GM08714 (cell line): ENCODE data around the gene BRMS1L.
A peak's percentile ranks its signal among the peaks of the same experiment; 100 is the strongest.

Experiments
- H3K4me3 ChIP-seq: fragments of 200-500 bp; sonication (Bioruptor generic); 2 replicates; pipeline ENCODE4 v1.5.1; 2014; ENCODE audit warnings: mild to moderate bottlenecking, low read length, inconsistent platforms
- ZNF274 ChIP-seq: IDR thresholded peaks from 2 replicates; pipeline ENCODE4 v1.6.1; 2012; ENCODE audit warnings: mild to moderate bottlenecking, low read depth, low read length

The BRMS1L gene

DNA sequence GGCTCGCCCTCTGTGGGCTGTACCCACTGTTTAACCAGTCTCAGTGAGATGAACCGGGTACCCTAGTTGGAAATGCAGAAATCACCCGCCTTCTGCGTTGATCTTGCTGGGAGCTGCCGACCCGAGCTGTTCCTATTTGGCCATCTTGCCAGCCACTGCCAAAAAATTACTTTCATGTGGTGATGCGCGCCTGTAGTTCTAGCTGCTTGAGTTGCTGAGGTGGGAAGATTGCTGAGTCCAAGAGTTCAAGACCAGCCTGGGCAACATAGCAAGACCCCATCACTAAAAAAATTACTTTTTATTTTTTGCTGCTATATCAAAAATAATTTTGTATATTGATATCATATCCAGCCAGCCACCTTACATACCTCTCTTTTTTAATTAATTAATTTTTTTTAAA, 18.4 kb downstream of the BRMS1L start:
- no peak overlapping the region for H3K4me3 ChIP-seq
- no peak for TF ChIP-seq ZNF274

DNA sequence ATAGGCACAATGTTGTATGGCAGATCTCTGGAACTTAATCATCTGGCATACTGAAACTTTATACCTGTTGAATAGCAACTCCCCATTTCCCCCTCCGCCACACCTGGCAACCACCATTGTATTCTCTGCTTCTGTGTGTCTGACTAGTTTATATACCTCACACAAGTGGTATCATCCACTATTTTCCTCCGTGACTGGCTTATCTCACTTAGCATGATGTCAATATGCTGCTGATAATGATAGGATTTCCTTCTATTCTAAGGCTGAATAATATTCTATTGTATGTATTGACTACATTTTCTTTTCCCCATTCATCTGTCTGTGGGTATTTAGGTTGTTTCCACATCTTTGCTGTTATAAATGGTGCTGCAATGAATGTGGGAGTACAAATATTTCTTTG, 21.5 kb downstream of the BRMS1L start:
- TF ChIP-seq ZNF274: no peak
- no peak overlapping the region for H3K4me3 ChIP-seq

DNA sequence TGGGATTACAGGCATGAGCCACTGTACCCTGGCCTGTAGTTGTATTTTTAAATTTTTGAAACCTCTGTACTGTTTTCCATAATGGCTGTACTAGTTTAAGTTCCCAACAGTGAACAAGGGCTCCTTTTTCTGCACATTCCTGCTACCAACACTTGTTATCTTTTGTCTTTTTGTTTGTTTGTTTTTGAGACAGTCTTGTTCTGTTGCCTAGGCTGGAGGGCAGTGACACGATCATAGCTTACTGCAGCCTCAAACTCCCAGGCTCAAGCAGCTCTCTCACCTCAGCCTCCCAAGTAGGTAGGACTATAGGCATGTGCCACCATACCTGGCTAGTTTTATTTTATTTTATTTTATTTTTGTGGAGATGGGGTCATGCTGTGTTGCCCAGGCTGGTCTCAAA, 23.0 kb downstream of the BRMS1L start:
- no peak for TF ChIP-seq ZNF274
- H3K4me3 ChIP-seq: no peak overlapping the region

DNA sequence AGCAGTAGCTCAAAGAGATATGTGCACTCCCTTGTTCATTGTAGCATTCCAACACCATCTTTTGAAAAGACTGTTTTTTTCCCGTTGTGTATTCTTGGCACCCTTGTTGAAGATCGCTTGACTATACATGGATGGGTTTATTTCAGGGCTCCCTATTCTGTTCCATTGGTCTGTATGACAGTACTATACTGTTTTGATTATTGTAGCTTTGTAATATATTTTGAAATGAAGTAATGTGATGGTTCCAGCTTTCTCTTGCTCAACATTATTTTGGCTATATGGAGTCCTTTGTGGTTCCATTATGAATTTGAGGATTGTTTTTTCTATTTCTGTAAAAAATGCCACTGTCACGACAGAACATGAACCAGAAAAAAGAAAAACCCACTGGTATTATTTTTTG, 25.7 kb downstream of the BRMS1L start:
- H3K4me3 ChIP-seq: no peak overlapping the region
- TF ChIP-seq ZNF274: no peak

DNA sequence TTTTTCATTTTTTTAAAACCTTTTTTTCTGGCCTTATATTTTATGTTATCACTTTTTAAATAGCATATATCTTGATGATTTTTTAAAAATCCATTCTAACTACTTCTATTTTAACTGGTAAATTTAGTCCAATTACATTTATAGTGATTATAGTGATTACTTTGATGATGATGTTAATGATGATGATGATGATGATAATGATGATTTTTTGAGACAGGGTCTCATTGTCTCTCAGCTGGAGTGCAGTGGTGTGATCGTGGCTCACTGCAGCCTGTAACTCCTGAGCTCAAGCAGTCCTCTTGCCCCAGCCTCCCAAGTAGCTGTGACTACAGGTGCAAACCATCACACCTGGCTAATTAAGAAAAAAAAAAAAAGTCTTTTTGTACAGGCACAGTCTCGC, 27.1 kb downstream of the BRMS1L start:
- no peak overlapping the region for H3K4me3 ChIP-seq
- TF ChIP-seq ZNF274: no peak

DNA sequence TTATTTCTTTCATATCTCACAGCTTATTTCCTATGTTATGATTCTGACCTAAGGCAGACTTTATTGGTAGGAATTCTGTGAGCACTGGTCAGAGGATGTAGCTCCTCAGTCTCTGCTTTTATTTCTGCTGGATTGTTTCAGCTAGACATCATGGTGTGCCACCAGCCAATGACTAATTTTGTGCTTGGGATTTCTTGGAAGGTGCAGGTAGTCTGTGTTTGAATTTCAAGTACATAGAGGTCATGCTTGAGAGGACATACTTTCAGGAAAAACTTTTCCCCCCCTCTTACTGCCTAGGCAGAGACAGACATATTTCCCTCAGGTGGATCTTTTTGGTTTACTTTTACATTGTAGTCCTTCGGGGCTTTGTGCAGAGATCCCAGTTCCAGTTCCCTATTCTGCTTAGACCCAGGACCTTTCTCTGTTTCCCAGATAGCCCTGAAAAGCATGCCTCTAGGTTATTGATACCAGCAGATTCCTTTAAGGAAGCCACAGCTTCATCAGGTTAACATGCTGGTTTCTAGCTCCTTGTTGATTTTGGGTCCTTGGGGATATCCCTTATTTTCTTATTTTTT, 28.6 kb downstream of the BRMS1L start:
- TF ChIP-seq ZNF274: no peak

DNA sequence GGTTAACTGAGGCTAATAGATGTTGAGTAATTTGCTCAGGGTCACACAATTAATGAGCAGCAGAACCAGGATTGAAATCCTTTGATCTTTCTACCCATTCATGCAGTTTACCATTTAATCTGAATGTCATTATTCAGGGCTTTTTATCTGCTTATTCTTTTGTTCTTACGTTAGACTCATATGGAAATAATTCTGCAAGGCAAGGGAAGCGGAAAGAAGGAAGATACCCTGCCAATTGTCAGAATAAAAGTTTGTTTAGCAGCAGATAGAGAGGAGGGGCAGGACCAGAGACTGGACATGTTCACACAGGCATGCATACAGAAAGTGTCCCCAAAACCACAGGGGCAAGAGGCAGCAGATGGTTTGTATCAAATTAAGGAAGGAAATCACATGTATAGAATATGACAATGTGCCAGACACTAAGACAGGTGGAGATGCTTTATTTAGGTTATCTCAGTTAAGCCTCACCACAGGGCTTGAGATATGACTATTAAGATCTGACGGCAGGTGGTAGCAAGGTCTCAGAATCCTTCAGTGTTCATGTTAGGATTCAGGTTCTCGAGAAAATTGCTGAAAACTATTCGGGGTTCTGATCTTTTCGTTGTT, 29.8 kb downstream of the BRMS1L start:
- no peak overlapping the region for H3K4me3 ChIP-seq
- TF ChIP-seq ZNF274: no peak

More for the DNA sequence above, 28.6 kb downstream of the BRMS1L start:
- peak overlapping the region; percentile 28; the same call in 1 of the 2 replicates for H3K4me3 ChIP-seq

DNA sequence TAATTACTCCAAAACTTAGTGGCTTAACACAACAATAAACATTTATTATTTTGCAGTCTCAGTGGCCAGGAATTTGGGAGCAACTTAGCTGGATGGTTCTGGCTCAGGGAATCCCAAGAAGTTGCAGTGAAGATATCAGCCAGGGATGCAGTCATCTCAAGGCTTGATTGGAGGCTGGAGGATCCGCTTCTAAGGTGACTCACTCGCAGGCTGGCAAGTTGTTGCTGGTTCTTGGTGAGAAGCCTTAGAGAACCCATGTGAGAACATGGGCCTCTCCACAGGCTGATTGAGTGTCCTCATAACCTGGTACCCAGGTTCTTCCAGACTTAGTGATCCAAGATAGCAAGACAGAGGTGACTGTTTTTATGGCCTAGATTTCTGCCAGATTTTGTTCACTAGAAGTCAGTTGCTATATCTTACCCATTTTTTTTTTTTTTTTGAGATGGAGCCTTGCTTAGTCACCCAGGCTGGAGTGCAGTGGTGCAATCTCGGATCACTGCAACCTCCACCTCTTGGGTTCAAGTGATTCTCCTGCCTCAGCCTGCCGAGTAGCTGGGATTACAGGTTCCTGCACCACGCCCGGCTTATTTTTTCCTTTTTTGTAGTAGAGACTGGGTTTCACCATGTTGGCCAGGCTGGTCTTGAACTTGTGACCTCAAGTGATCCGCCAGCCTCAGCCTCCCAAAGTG, 32.5 kb downstream of the BRMS1L start:
- TF ChIP-seq ZNF274: no peak
- H3K4me3 ChIP-seq: no peak overlapping the region

DNA sequence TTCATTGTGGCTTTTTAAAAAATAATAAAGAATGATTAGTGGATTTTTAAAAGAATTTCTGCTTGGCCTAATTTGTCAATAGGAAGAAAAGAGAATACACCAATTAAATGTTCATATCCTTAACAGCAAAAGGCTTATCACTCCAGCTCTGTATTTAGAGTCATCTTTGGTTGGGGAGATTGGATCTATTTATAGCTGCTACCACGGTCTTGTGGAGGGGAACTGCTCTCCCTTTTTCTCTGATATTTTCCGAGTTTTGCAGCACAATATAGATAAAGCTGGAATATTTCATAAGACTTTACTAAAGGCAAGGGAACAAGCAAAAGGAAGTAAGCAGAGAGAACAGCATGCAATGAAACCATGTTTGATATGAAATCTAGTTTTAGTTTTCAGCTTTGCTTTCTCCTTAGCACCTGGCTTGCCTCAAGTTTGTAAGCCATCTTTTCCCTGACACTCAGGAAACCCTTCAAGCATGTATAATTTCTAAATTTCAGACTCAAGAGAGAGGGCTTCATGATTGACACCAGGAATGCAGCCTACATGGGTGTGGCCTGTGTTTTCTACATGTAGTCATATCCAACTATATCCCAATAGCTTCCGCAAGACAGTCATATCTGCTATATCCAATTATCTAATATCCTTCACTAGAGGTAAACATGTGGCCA, 35.2 kb downstream of the BRMS1L start:
- no peak for TF ChIP-seq ZNF274
- H3K4me3 ChIP-seq: no peak overlapping the region

DNA sequence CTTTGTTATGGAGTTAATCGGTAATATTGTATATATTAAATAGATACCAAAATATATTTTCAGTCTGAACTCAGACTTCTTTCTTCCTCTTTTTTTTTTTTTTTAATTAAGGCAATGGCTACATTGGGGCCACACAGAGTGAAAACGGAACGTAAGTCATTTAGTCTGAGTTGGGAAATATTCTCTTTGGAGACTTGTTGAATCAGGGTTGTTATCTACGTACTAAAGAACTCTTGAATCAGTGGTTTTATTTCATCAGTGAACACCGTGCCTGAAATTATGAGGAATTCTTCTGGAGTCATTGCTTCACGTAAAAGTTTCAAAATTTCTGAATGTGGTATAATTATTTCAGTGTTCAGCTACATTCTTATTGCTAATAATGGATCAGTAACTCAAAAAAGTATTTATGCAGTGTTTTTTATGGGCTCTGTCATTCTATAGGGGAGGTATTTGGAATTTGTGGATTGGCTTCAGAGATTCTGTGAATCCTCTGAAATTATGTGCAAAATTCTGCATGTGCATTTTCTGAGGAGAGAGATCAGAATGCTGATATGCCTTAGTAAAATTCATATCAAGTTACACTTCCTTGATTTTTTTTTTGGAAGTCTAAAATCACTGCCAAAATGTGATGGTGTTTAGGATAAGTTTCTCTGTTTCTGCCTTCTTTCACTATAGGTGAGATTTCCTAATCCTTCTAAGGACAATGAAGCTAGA, 39.6 kb downstream of the BRMS1L start:
- TF ChIP-seq ZNF274: no peak
- no peak overlapping the region for H3K4me3 ChIP-seq

DNA sequence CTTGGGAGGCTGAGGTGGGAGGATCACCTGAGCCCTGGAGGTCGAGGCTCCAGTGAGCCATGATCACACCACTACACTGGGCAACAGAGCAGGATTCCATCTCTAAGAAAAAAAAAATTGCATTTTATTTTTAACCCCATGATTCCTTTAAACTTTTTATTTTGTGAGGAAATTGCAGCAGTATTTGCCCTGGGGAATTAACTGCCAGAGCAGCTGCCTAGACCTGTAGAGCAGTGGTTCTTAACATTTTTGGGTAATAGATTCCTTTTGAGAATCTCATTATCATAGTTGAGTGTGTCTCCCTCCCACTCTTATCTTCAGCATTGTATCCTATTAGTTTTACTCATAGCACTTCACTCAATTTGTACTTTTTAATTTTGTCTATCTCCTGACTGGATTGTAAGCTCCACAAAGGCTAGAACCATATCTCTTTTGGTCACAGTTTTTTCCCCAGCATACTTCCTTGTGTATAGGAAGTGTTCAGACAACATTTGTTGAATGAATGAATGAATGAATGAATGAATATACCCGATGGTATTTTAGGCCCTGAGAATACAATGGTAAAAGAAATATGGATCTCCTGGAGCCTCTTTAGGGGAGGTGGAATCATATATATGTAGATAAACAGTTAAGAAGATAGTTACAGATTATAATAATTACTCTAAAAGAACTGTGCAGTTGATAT, 40.6 kb downstream of the BRMS1L start:
- no peak for TF ChIP-seq ZNF274
- H3K4me3 ChIP-seq: no peak overlapping the region

DNA sequence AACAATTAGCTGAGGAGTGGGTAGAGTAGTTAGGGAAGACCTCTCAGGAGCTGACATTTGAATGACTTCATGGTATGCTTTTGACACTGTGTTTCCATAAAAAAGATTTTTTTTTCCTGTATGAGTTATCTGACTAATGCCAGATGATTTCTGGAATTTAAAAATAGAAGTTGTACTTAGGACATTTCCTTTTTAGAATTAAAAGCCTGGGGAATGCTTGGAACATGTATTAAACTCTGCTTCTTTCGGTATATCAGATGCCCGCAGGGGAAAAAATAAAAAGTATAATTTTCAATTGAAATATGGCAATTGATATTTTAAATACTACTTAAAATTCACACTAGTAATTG, 41.1 kb downstream of the BRMS1L start:
- no peak for TF ChIP-seq ZNF274

DNA sequence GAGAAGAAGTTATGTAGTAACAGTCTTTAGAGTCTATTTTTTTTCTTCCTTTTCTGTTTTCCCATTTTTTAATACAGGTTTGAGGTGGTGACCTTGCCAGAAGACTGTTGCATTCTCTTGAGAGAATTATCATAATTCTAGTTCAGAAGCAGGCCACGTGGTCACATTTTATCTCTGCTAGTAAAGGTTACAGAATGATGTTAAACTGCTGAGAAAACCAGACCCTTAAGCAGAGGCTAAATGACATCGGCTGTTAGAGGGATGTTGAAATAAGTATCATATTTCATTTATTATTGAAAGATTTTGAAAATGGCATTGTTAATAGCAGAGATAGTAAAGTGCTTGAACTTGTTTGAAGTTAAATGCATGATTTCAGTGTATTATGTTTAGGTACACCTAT, 49.2 kb downstream of the BRMS1L start:
- TF ChIP-seq ZNF274: no peak
- no peak overlapping the region for H3K4me3 ChIP-seq

More for the DNA sequence above, 41.1 kb downstream of the BRMS1L start:
- no peak overlapping the region for H3K4me3 ChIP-seq

DNA sequence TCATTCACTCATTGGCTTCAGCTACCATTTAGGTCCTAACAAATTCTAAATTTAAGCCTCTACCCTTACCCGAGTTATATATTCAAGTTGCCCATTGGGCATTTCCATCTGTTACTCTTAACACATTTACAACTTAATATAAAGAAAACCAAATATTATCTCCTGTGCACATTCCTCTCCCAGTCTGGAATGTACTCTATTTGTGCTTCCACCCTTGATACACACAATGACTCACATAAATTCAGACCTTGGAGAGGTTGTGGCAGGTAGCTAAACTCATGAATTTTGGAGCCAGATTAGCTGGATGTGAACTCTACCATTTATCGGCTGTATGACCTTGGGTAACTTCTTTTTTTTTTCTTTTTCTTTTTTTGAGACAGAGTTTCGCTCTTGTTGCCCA, 51.1 kb downstream of the BRMS1L start:
- no peak for TF ChIP-seq ZNF274
- no peak overlapping the region for H3K4me3 ChIP-seq
